ENCODE data around the gene E2F6. TPM values are rescaled to one million over a fixed set of nuclear protein-coding genes. Genes with fewer than 3 reads are reported as not detected.

Gene E2F6
- total and polyA plus RNA-seq, 9 of the 15 experiments (the other 6 are each of a cell fraction or from before 2014, with no cell fraction given), result 13.6 to 33.9 (median 26.1) TPM

DNA sequence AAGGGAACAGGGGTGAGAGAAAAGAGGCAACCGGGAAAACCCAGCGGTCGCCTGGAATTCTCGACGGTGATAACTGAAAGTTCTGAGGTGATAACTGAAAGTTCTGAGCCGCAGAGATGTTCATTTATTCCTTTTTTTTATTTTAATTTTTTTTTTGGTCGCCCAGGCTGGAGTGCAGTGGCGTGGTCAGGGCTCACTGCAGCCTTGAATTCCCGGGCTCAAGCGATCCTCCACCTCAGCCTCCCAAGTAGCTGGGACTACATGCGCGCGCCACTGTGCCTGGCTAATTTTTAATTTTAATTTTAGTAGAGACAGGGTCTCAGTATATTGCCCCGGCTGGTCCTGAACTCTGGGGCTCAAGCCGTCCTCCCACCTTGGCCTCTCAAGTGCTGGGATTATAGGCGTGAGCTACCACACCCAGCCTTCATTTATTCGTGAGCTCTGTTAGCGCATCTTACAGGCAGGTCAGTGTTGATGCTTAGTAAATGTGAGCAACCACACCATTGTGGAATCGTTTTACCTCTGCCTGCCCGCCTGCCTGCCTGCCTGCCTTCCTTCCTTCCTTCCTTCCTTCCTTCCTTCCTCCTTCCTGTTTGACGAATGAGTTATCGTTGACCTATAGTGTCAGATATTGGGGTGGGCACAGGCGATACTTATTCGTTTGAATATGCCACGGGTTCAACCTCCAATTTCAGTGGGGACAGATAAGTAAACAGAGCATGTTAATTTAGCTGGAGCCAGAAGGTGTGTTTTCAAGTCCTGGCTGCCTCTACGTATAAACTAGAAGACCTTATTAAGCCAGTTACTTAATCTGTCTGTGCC, 557 bp upstream of the E2F6 start:
- peak overlapping the region; percentile 72 to 92 for H3K9ac ChIP-seq (ENCODE audit: insufficient read depth in 1 of 2, low read depth in 2 of 2, low read length in 2 of 2)
- CTCF ChIA-PET (ENCODE audit: low intra/inter-chr PET ratio), result interaction anchor here (0.7 to 1.5 kb wide), 2 partner anchors 334 to 631 kb away, joined by 3 to 4 read pairs; a partner anchor contains a TSS
- H3K27ac ChIP-seq (ENCODE audit: extremely low read depth, low read depth, low read length), result peak overlapping the region; percentile 92
- FAIRE-seq (peak; percentile 35), ATAC-seq (peak; percentile 67), DNase-seq (ENCODE audit: extremely low read depth in 1 of 4, low spot score in 3 of 4) (peak in 1 of 4 experiments; percentile 34)
- peak overlapping the region; percentile 98 for H2AFZ ChIP-seq (ENCODE audit: low read depth, low read length)
- H4K20me1 ChIP-seq (replicated peaks; ENCODE audit: control insufficient read depth, insufficient read depth, low read length), result no peaks in the 10 kb centered on the region; the same call in 1 of the 2 replicates
- H3K4me3 ChIP-seq, result peak overlapping the region; percentile 55
- H3K9me1 ChIP-seq (ENCODE audit: control insufficient read depth, insufficient read depth, low read length), result no peaks in the 10 kb centered on the region
- H3K9me3 ChIP-seq (replicated peaks; ENCODE audit: control insufficient read depth, insufficient read depth, low read depth, low read length), result no peaks in the 10 kb centered on the region
- H3K36me3 ChIP-seq (ENCODE audit: control insufficient read depth, insufficient read depth, low read length), result peaks cover 30% of the 10 kb centered on the region
- WGBS (ENCODE audit: insufficient coverage, low coverage, missing lambda C conversion rate), result 6% methylated on average over 25 of the region's 26 CpGs
- H3K4me1 ChIP-seq (replicated peaks in 1 of 2; ENCODE audit: control insufficient read depth in 2 of 2, insufficient read depth in 2 of 2, low read length in 2 of 2), result peaks cover 12 to 25% of the 10 kb centered on the region in 2 experiments; a peak in 4 of 5 replicates
- intact Hi-C loops (cut with micrococcal nuclease), result no loop called here
- BruUV-seq (replicated peaks), result TSS peak; percentile 64
- H3K79me2 ChIP-seq (ENCODE audit: control insufficient read depth, insufficient read depth, low read length), result peaks cover 52% of the 10 kb centered on the region
- peak overlapping the region; percentile 94 for H3K4me2 ChIP-seq (ENCODE audit: insufficient read depth, low read length)
- in situ Hi-C loops (cut with MboI), result no loop called here
- no peaks in the 10 kb centered on the region for H3K27me3 ChIP-seq (ENCODE audit: control insufficient read depth in 2 of 2, insufficient read depth in 2 of 2, low read length in 2 of 2)
- POLR2A ChIA-PET, result interaction anchor here (0.6 to 1.6 kb wide), 5 partner anchors 10 to 334 kb away, joined by 3 to 5 read pairs (median 3); a partner anchor contains a TSS
- TF ChIP-seq RBM22 (IDR thresholded peaks at IDR 0.05; ENCODE audit: low read depth, low read length, poor library complexity, severe bottlenecking) (no peak), ZNF668 (CRISPR knock-in tag; IDR thresholded peaks at IDR 0.05) (0 out of 2 replicates have a peak, but pooled peaks have one; percentile 8), ELF1 (tag; IDR thresholded peaks at IDR 0.05) (0 out of 2 replicates have a peak, but pooled peaks have one; percentile 30), NR2C1 (IDR thresholded peaks at IDR 0.05) (no peak), NR2C1 (tag; IDR thresholded peaks at IDR 0.05) (no peak), MXI1 (IDR thresholded peaks at IDR 0.05; ENCODE audit: low read depth, low read length) (no peak), BRCA1 (IDR thresholded peaks at IDR 0.05) (no peak), BRCA1 (CRISPR knock-in tag; IDR thresholded peaks at IDR 0.05) (no peak), SNIP1 (IDR thresholded peaks at IDR 0.05; ENCODE audit: low read depth) (peak; percentile 26; the same call in 1 of the 2 replicates), RBM14 (IDR thresholded peaks at IDR 0.05; ENCODE audit: borderline replicate concordance, insufficient read depth, low read depth, low read length) (no peak), NCOA1 (IDR thresholded peaks at IDR 0.05; ENCODE audit: low read depth) (0 out of 2 replicates have a peak, but pooled peaks have one; percentile 21), BRD9 (IDR thresholded peaks at IDR 0.05; ENCODE audit: low read depth, partially characterized antibody) (peak; percentile 43), BCOR (IDR thresholded peaks at IDR 0.05) (peak; percentile 46; the same call in 1 of the 2 replicates), ZNF3 (CRISPR knock-in tag; IDR thresholded peaks at IDR 0.05) (0 out of 2 replicates have a peak, but pooled peaks have one; percentile 8)
- TF ChIP-seq, protein P1, sequence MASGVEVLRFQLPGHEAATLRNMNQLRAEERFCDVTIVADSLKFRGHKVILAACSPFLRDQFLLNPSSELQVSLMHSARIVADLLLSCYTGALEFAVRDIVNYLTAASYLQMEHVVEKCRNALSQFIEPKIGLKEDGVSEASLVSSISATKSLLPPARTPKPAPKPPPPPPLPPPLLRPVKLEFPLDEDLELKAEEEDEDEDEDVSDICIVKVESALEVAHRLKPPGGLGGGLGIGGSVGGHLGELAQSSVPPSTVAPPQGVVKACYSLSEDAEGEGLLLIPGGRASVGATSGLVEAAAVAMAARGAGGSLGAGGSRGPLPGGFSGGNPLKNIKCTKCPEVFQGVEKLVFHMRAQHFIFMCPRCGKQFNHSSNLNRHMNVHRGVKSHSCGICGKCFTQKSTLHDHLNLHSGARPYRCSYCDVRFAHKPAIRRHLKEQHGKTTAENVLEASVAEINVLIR (CRISPR knock-in tag; IDR thresholded peaks at IDR 0.05), result no peak
- TF ChIP-seq, protein P2, sequence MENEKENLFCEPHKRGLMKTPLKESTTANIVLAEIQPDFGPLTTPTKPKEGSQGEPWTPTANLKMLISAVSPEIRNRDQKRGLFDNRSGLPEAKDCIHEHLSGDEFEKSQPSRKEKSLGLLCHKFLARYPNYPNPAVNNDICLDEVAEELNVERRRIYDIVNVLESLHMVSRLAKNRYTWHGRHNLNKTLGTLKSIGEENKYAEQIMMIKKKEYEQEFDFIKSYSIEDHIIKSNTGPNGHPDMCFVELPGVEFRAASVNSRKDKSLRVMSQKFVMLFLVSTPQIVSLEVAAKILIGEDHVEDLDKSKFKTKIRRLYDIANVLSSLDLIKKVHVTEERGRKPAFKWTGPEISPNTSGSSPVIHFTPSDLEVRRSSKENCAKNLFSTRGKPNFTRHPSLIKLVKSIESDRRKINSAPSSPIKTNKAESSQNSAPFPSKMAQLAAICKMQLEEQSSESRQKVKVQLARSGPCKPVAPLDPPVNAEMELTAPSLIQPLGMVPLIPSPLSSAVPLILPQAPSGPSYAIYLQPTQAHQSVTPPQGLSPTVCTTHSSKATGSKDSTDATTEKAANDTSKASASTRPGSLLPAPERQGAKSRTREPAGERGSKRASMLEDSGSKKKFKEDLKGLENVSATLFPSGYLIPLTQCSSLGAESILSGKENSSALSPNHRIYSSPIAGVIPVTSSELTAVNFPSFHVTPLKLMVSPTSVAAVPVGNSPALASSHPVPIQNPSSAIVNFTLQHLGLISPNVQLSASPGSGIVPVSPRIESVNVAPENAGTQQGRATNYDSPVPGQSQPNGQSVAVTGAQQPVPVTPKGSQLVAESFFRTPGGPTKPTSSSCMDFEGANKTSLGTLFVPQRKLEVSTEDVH (IDR thresholded peaks at IDR 0.05; ENCODE audit: low read depth, partially characterized antibody), result peak; percentile 39
- TF ChIP-seq, protein P3, sequence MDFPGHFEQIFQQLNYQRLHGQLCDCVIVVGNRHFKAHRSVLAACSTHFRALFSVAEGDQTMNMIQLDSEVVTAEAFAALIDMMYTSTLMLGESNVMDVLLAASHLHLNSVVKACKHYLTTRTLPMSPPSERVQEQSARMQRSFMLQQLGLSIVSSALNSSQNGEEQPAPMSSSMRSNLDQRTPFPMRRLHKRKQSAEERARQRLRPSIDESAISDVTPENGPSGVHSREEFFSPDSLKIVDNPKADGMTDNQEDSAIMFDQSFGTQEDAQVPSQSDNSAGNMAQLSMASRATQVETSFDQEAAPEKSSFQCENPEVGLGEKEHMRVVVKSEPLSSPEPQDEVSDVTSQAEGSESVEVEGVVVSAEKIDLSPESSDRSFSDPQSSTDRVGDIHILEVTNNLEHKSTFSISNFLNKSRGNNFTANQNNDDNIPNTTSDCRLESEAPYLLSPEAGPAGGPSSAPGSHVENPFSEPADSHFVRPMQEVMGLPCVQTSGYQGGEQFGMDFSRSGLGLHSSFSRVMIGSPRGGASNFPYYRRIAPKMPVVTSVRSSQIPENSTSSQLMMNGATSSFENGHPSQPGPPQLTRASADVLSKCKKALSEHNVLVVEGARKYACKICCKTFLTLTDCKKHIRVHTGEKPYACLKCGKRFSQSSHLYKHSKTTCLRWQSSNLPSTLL (IDR thresholded peaks at IDR 0.05), result 0 out of 2 replicates have a peak, but pooled peaks have one; percentile 17

Data from K562 (cell line).